ENCODE measurements around the gene HDAC4. TPM values are rescaled to one million over a fixed set of nuclear protein-coding genes. Genes with fewer than 3 reads are reported as not detected.
A peak's percentile ranks its signal among the peaks of the same experiment; 100 is the strongest.

The HDAC4 gene
- total RNA-seq, 2 donors from 2014 or later = 49.8 to 71.7 TPM

GRCh38 chr2:239361311-239361642 lies 39.5 kb downstream of the HDAC4 start:
- Mint-ChIP-seq H3K27me3 (ENCODE audit: low read depth) (no peaks in the 10 kb centered on the region), H3K9me3 (no peaks in the 10 kb centered on the region)
- ATAC-seq (replicated peaks in 1 of 2) = no peak

GRCh38 chr2:239360421-239361310 lies 40.2 kb downstream of the HDAC4 start:
- Mint-ChIP-seq H3K9me3 (no peaks in the 10 kb centered on the region), H3K4me3 (no peak overlapping the region), H3K27ac (no peak overlapping the region), H3K36me3 (ENCODE audit: insufficient read depth in 2 of 2) (peaks cover 3 to 23% of the 10 kb centered on the region in 2 donors), H3K27me3 (ENCODE audit: low read depth) (no peaks in the 10 kb centered on the region), H3K4me1 (ENCODE audit: low read depth) (peaks cover 40% of the 10 kb centered on the region)
- ATAC-seq (replicated peaks in 1 of 2) = no peak
- no peak for DNase-seq

More at GRCh38 chr2:239361311-239361642, 39.5 kb downstream of the HDAC4 start:
- no peak overlapping the region for H3K4me3 Mint-ChIP-seq
- peaks cover 0 to 20% of the 10 kb centered on the region in 2 donors for H3K36me3 Mint-ChIP-seq (ENCODE audit: insufficient read depth in 2 of 2)
- peak overlapping the region; percentile 63 for H3K27ac Mint-ChIP-seq
- peaks cover 40% of the 10 kb centered on the region for H3K4me1 Mint-ChIP-seq (ENCODE audit: low read depth)
- DNase-seq = no peak

GRCh38 chr2:239360008-239360407 lies 40.8 kb downstream of the HDAC4 start:
- Mint-ChIP-seq H3K4me1 (ENCODE audit: low read depth) (peaks cover 37% of the 10 kb centered on the region), H3K9me3 (peaks cover 4 to 5% of the 10 kb centered on the region in 2 donors), H3K27ac (no peak overlapping the region), H3K27me3 (ENCODE audit: low read depth) (no peaks in the 10 kb centered on the region), H3K4me3 (no peak overlapping the region), H3K36me3 (ENCODE audit: insufficient read depth in 2 of 2) (peaks cover 9 to 23% of the 10 kb centered on the region in 2 donors)
- no peak for DNase-seq
- no peak for ATAC-seq (replicated peaks in 1 of 2)

GRCh38 chr2:239359196-239359912 lies 41.5 kb downstream of the HDAC4 start:
- no peak overlapping the region for H3K4me3 Mint-ChIP-seq
- H3K27me3 Mint-ChIP-seq (ENCODE audit: low read depth) = no peaks in the 10 kb centered on the region
- H3K4me1 Mint-ChIP-seq (ENCODE audit: low read depth) = peaks cover 31% of the 10 kb centered on the region
- H3K27ac Mint-ChIP-seq = no peak overlapping the region
- peaks cover 4 to 6% of the 10 kb centered on the region in 2 donors for H3K9me3 Mint-ChIP-seq
- ATAC-seq (replicated peaks in 1 of 2) (no peak), DNase-seq (no peak)
- H3K36me3 Mint-ChIP-seq (ENCODE audit: insufficient read depth in 2 of 2) = peaks cover 9 to 26% of the 10 kb centered on the region in 2 donors

- no peak overlapping the region for H3K27ac Mint-ChIP-seq
- peaks cover 9 to 23% of the 10 kb centered on the region in 2 donors for H3K36me3 Mint-ChIP-seq (ENCODE audit: insufficient read depth in 2 of 2)
- no peak overlapping the region for H3K4me3 Mint-ChIP-seq
- DNase-seq (no peak), ATAC-seq (replicated peaks in 1 of 2) (no peak)
- H3K9me3 Mint-ChIP-seq = peaks cover 4 to 6% of the 10 kb centered on the region in 2 donors
- peaks cover 20% of the 10 kb centered on the region for H3K4me1 Mint-ChIP-seq (ENCODE audit: low read depth)
- H3K27me3 Mint-ChIP-seq (ENCODE audit: low read depth) = no peaks in the 10 kb centered on the region
Measured at GRCh38 chr2:239358062-239358754, 42.6 kb downstream of the HDAC4 start.

- peaks cover 14% of the 10 kb centered on the region for H3K4me1 Mint-ChIP-seq (ENCODE audit: low read depth)
Measured at GRCh38 chr2:239355724-239356123, 45.1 kb downstream of the HDAC4 start.

GRCh38 chr2:239355139-239355538 lies 45.7 kb downstream of the HDAC4 start:
- no peaks in the 10 kb centered on the region for H3K27me3 Mint-ChIP-seq (ENCODE audit: low read depth)
- no peak overlapping the region for H3K27ac Mint-ChIP-seq
- DNase-seq (no peak), ATAC-seq (replicated peaks in 1 of 2) (no peak)
- peaks cover 11% of the 10 kb centered on the region for H3K4me1 Mint-ChIP-seq (ENCODE audit: low read depth)
- H3K9me3 Mint-ChIP-seq = peaks cover 4 to 6% of the 10 kb centered on the region in 2 donors
- H3K36me3 Mint-ChIP-seq (ENCODE audit: insufficient read depth in 2 of 2) = peaks cover 9 to 29% of the 10 kb centered on the region in 2 donors
- no peak overlapping the region for H3K4me3 Mint-ChIP-seq

More at GRCh38 chr2:239355724-239356123, 45.1 kb downstream of the HDAC4 start:
- Mint-ChIP-seq H3K4me3 (no peak overlapping the region), H3K27ac (no peak overlapping the region), H3K36me3 (ENCODE audit: insufficient read depth in 2 of 2) (peaks cover 9 to 29% of the 10 kb centered on the region in 2 donors), H3K27me3 (ENCODE audit: low read depth) (no peaks in the 10 kb centered on the region), H3K9me3 (peaks cover 4 to 6% of the 10 kb centered on the region in 2 donors)
- no peak for DNase-seq
- no peak for ATAC-seq (replicated peaks in 1 of 2)

- H3K4me3 Mint-ChIP-seq = no peak overlapping the region
- no peaks in the 10 kb centered on the region for H3K27me3 Mint-ChIP-seq (ENCODE audit: low read depth)
- peaks cover 9 to 29% of the 10 kb centered on the region in 2 donors for H3K36me3 Mint-ChIP-seq (ENCODE audit: insufficient read depth in 2 of 2)
- peaks cover 7% of the 10 kb centered on the region for H3K4me1 Mint-ChIP-seq (ENCODE audit: low read depth)
- no peak overlapping the region for H3K27ac Mint-ChIP-seq
- no peak for ATAC-seq (replicated peaks in 1 of 2)
- no peak for DNase-seq
- peaks cover 4 to 6% of the 10 kb centered on the region in 2 donors for H3K9me3 Mint-ChIP-seq
Measured at GRCh38 chr2:239354791-239355136, 46.1 kb downstream of the HDAC4 start.

GRCh38 chr2:239354132-239354790 lies 46.6 kb downstream of the HDAC4 start:
- H3K4me1 Mint-ChIP-seq (ENCODE audit: low read depth) = peaks cover 5% of the 10 kb centered on the region
- no peak for ATAC-seq (replicated peaks in 1 of 2)

GRCh38 chr2:239353692-239354091 lies 47.1 kb downstream of the HDAC4 start:
- DNase-seq = no peak
- peaks cover 9 to 28% of the 10 kb centered on the region in 2 donors for H3K36me3 Mint-ChIP-seq (ENCODE audit: insufficient read depth in 2 of 2)
- H3K27me3 Mint-ChIP-seq (ENCODE audit: low read depth) = no peaks in the 10 kb centered on the region
- peaks cover 5% of the 10 kb centered on the region for H3K4me1 Mint-ChIP-seq (ENCODE audit: low read depth)
- peaks cover 4 to 6% of the 10 kb centered on the region in 2 donors for H3K9me3 Mint-ChIP-seq
- H3K4me3 Mint-ChIP-seq = no peak overlapping the region
- H3K27ac Mint-ChIP-seq = no peak overlapping the region
- ATAC-seq (replicated peaks in 1 of 2) = no peak

More at GRCh38 chr2:239354132-239354790, 46.6 kb downstream of the HDAC4 start:
- no peak for DNase-seq
- H3K27ac Mint-ChIP-seq = no peak overlapping the region
- peaks cover 9 to 29% of the 10 kb centered on the region in 2 donors for H3K36me3 Mint-ChIP-seq (ENCODE audit: insufficient read depth in 2 of 2)
- H3K9me3 Mint-ChIP-seq = peaks cover 4 to 6% of the 10 kb centered on the region in 2 donors
- no peak overlapping the region for H3K4me3 Mint-ChIP-seq
- no peaks in the 10 kb centered on the region for H3K27me3 Mint-ChIP-seq (ENCODE audit: low read depth)

- ATAC-seq (replicated peaks in 1 of 2) (no peak), DNase-seq (no peak)
- Mint-ChIP-seq H3K27ac (no peak overlapping the region), H3K27me3 (ENCODE audit: low read depth) (no peaks in the 10 kb centered on the region), H3K9me3 (peaks cover 4 to 6% of the 10 kb centered on the region in 2 donors), H3K4me3 (no peak overlapping the region), H3K36me3 (ENCODE audit: insufficient read depth in 2 of 2) (peaks cover 9 to 18% of the 10 kb centered on the region in 2 donors), H3K4me1 (ENCODE audit: low read depth) (peaks cover 5% of the 10 kb centered on the region)
Measured at GRCh38 chr2:239351687-239352086, 49.1 kb downstream of the HDAC4 start.

- no peak overlapping the region for H3K27ac Mint-ChIP-seq
- DNase-seq (no peak), ATAC-seq (replicated peaks in 1 of 2) (no peak)
- no peaks in the 10 kb centered on the region for H3K9me3 Mint-ChIP-seq
- peaks cover 0 to 6% of the 10 kb centered on the region in 2 donors for H3K36me3 Mint-ChIP-seq (ENCODE audit: insufficient read depth in 2 of 2)
- no peaks in the 10 kb centered on the region for H3K27me3 Mint-ChIP-seq (ENCODE audit: low read depth)
- H3K4me3 Mint-ChIP-seq = no peak overlapping the region
- H3K4me1 Mint-ChIP-seq (ENCODE audit: low read depth) = peaks cover 5% of the 10 kb centered on the region
Measured at GRCh38 chr2:239349453-239350135, 51.2 kb downstream of the HDAC4 start.

Data from activated T-cell treated with anti-CD3 and anti-CD28 coated beads, Interleukin-2, amount 50 U/mL, for 72 hours (primary cell).